H9 (cell line): ENCODE data around the gene TMEM244. TPM values are rescaled to one million over a fixed set of nuclear protein-coding genes. Genes with fewer than 3 reads are reported as not detected.

Experiments used
- DNase-seq: peaks from one replicate; pipeline ENCODE4 v3.0.0-alpha.2; 2017
- H2AFZ ChIP-seq: one replicate; pipeline ENCODE4 v1.6.1; 2013; ENCODE audit warnings: mild to moderate bottlenecking, low read length, control low read depth, moderate library complexity
- H2AK5ac ChIP-seq: 2 replicates; pipeline ENCODE4 v1.6.1; 2013; ENCODE audit warnings: low read length, control low read depth, mixed read lengths; ENCODE audit not compliant: insufficient read length
- H2BK120ac ChIP-seq: one replicate; pipeline ENCODE4 v1.6.1; 2013; ENCODE audit warnings: low read depth, mild to moderate bottlenecking, low read length, control low read depth, inconsistent platforms; ENCODE audit not compliant: poor library complexity, severe bottlenecking
- H2BK12ac ChIP-seq: 2 replicates; pipeline ENCODE4 v1.6.1; 2013; ENCODE audit warnings: low read length, control low read depth, mixed read lengths, low read depth; ENCODE audit not compliant: insufficient read length
- H2BK15ac ChIP-seq: 2 replicates; pipeline ENCODE4 v1.6.1; 2013; ENCODE audit warnings: low read depth, low read length, control low read depth
- H2BK20ac ChIP-seq: one replicate; pipeline ENCODE4 v1.6.1; 2013; ENCODE audit warnings: low read depth, mild to moderate bottlenecking, low read length, control low read depth, inconsistent platforms; ENCODE audit not compliant: poor library complexity, severe bottlenecking
- H2BK5ac ChIP-seq: 2 replicates; pipeline ENCODE4 v1.6.1; 2013; ENCODE audit warnings: low read length, control low read depth, mixed read lengths; ENCODE audit not compliant: insufficient read length
- H3K14ac ChIP-seq: 2 replicates; pipeline ENCODE4 v1.6.1; 2013; ENCODE audit warnings: low read length, control low read depth; ENCODE audit not compliant: insufficient read depth
- H3K18ac ChIP-seq: 2 replicates; pipeline ENCODE4 v1.6.1; 2013; ENCODE audit warnings: low read depth, mild to moderate bottlenecking, mixed read lengths, low read length, control low read depth; ENCODE audit not compliant: insufficient read length
- H3K23ac ChIP-seq: 2 replicates; pipeline ENCODE4 v1.6.1; 2013; ENCODE audit warnings: low read length, control low read depth, mixed read lengths, low read depth; ENCODE audit not compliant: insufficient read length
- H3K23me2 ChIP-seq: 2 replicates; pipeline ENCODE4 v1.6.1; 2013; ENCODE audit warnings: low read depth, mild to moderate bottlenecking, mixed read lengths, low read length, control low read depth; ENCODE audit not compliant: insufficient read length, poor library complexity, severe bottlenecking
- H3K27ac ChIP-seq: 2 replicates; pipeline ENCODE4 v1.5.1; 2013; ENCODE audit warnings: low read length, control low read depth, mixed read lengths, low read depth; ENCODE audit not compliant: insufficient read length
- H3K27me3 ChIP-seq: 2 replicates; pipeline ENCODE4 v1.6.1; 2013; ENCODE audit warnings: low read length, control low read depth, inconsistent platforms; ENCODE audit not compliant: insufficient read depth
- H3K4ac ChIP-seq: 2 replicates; pipeline ENCODE4 v1.6.1; 2013; ENCODE audit warnings: low read depth, mild to moderate bottlenecking, control low read depth, inconsistent platforms, low read length, moderate library complexity
- H3K4me1 ChIP-seq: 2 replicates; pipeline ENCODE4 v1.6.1; 2013; ENCODE audit warnings: low read length, control low read depth, inconsistent platforms; ENCODE audit not compliant: insufficient read depth
- H3K4me2 ChIP-seq: 2 replicates; pipeline ENCODE4 v1.6.1; 2013; ENCODE audit warnings: low read length, control low read depth, mixed read lengths; ENCODE audit not compliant: insufficient read length, insufficient read depth
- H3K56ac ChIP-seq: 2 replicates; pipeline ENCODE4 v1.6.1; 2013; ENCODE audit warnings: low read depth, mild to moderate bottlenecking, mixed read lengths, low read length, control low read depth; ENCODE audit not compliant: insufficient read length
- H3K79me1 ChIP-seq: 2 replicates; pipeline ENCODE4 v1.6.1; 2013; ENCODE audit warnings: low read depth, mild to moderate bottlenecking, moderate library complexity, low read length, control low read depth, inconsistent platforms; ENCODE audit not compliant: insufficient read depth, poor library complexity, severe bottlenecking
- H3K79me2 ChIP-seq: 2 replicates; pipeline ENCODE4 v1.6.1; 2013; ENCODE audit warnings: low read length, control low read depth, inconsistent platforms; ENCODE audit not compliant: insufficient read depth
- H3K9ac ChIP-seq: 2 replicates; pipeline ENCODE4 v1.6.1; 2013; ENCODE audit warnings: low read length, control low read depth, mixed read lengths; ENCODE audit not compliant: insufficient read length; ENCODE audit errors: extremely low read depth
- H3K9me3 ChIP-seq: one replicate; pipeline ENCODE4 v1.6.1; 2013; ENCODE audit warnings: low read depth, low read length, inconsistent platforms; ENCODE audit not compliant: control insufficient read depth
- H3T11ph ChIP-seq: one replicate; pipeline ENCODE4 v1.6.1; 2013; ENCODE audit warnings: mild to moderate bottlenecking, low read length, control low read depth, inconsistent platforms
- H4K20me1 ChIP-seq: one replicate; pipeline ENCODE4 v1.6.1; 2013; ENCODE audit not compliant: control insufficient read depth, insufficient read length, insufficient read depth
- H4K5ac ChIP-seq: 2 replicates; pipeline ENCODE4 v1.6.1; 2013; ENCODE audit warnings: low read depth, mild to moderate bottlenecking, mixed read lengths, low read length, control low read depth; ENCODE audit not compliant: insufficient read length
- H4K8ac ChIP-seq: replicated peaks from 2 replicates; pipeline ENCODE4 v1.6.1; 2013; ENCODE audit warnings: low read length, control low read depth, mixed read lengths, low read depth; ENCODE audit not compliant: insufficient read length
- H4K91ac ChIP-seq: 2 replicates; pipeline ENCODE4 v1.6.1; 2013; ENCODE audit warnings: low read depth, mild to moderate bottlenecking, moderate library complexity, mixed read lengths, low read length, control low read depth; ENCODE audit not compliant: insufficient read length
- H3K27ac Mint-ChIP-seq, 3 experiments: 2 replicates in 2 of 3; 3 replicates in 1 of 3; pipeline ENCODE4 v1.8.0; 2020 to 2021; ENCODE audit warnings: mixed read lengths in 3 of 3, mild to moderate bottlenecking in 1 of 3, moderate library complexity in 1 of 3
- H3K27me3 Mint-ChIP-seq: 2 replicates; pipeline ENCODE4 v1.8.0; 2021; ENCODE audit warnings: low read depth, mild to moderate bottlenecking, moderate library complexity, mixed read lengths
- H3K36me3 Mint-ChIP-seq, 3 experiments: 2 replicates in 2 of 3; 3 replicates in 1 of 3; pipeline ENCODE4 v1.8.0; 2020 to 2021; ENCODE audit warnings: low read depth in 3 of 3, mixed read lengths in 3 of 3; ENCODE audit not compliant: insufficient read depth in 1 of 3
- H3K4me1 Mint-ChIP-seq, 2 experiments: 2 replicates each; pipeline ENCODE4 v1.8.0; 2020; ENCODE audit warnings: mixed read lengths in 2 of 2
- H3K4me3 Mint-ChIP-seq, 2 experiments: 2 replicates in 1 of 2; 3 replicates in 1 of 2; pipeline ENCODE4 v1.8.0; 2020 to 2021; ENCODE audit warnings: mild to moderate bottlenecking in 2 of 2, mixed read lengths in 2 of 2, moderate library complexity in 1 of 2
- H3K9me3 Mint-ChIP-seq, 2 experiments: 2 replicates in 1 of 2; 3 replicates in 1 of 2; pipeline ENCODE4 v1.8.0; 2020; ENCODE audit warnings: mild to moderate bottlenecking in 2 of 2, mixed read lengths in 2 of 2, moderate library complexity in 1 of 2
- WGBS: extraction: QIAGEN DNeasy Blood & Tissue Kit; methylation state at CpG from one replicate; pipeline ENCODE4 v1.1.7; 2013; ENCODE audit warnings: missing lambda C conversion rate, low lambda C conversion rate, mixed read lengths; ENCODE audit not compliant: insufficient read length; ENCODE audit errors: extremely low coverage; 5-methylcytosine and 5-hydroxymethylcytosine counted together
- total RNA-seq: library from RNA; stranded (reverse); gene quantifications from 2 replicates; pipeline ENCODE4 v1.2.1, GENCODE V29; 2021
- TF ChIP-seq, protein P1 (sequence below): fragments of 200-600 bp; sonication (generic); conservative IDR thresholded peaks from 3 replicates; pipeline ENCODE4 v1.8.0; 2021; ENCODE audit warnings: antibody characterized with exemption, mild to moderate bottlenecking

Gene TMEM244
- total RNA-seq, 1 experiment from 2014 or later = not detected

DNA sequence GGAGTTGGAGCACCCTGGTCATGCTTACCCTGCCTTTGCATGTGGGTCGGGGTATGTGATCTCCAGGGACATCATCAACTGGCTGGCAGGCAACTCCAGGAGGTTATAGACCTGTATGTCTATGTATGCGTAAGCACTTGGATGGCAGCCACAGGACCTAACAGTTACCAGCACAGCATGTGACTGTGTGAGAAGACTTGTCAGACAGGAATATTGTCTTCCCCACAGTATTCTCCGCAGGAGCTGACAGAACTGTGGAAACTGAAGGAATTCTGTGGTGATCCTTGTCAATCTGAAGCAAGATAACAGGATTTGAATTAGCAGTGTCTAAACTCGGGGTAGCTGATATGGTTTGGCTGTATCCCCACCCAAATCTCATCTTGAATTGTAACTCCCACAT, 59.2 kb downstream of the TMEM244 start:
- Histone ChIP-seq H3K79me1 (no peaks in the 10 kb centered on the region), H4K20me1 (no peaks in the 10 kb centered on the region), H2BK20ac (no peak overlapping the region), H3K9ac (no peak overlapping the region), H2BK15ac (no peak overlapping the region), H3K27ac (no peak overlapping the region), H2BK120ac (no peak overlapping the region), H3K23me2 (no peaks in the 10 kb centered on the region), H3K4ac (no peak overlapping the region), H2AK5ac (no peak overlapping the region), H3K23ac (no peak overlapping the region), H3K4me1 (no peaks in the 10 kb centered on the region), H3K14ac (no peak overlapping the region), H3K9me3 (no peaks in the 10 kb centered on the region), H2BK5ac (no peak overlapping the region), H4K5ac (no peak overlapping the region), H3K4me2 (no peak overlapping the region), H2BK12ac (no peak overlapping the region), H4K91ac (no peak overlapping the region), H3K79me2 (no peaks in the 10 kb centered on the region), H3T11ph (no peak overlapping the region), H2AFZ (no peak overlapping the region), H3K56ac (no peak overlapping the region), H4K8ac (no peak overlapping the region), H3K18ac (no peak overlapping the region), H3K27me3 (no peaks in the 10 kb centered on the region)
- TF ChIP-seq, protein P1, sequence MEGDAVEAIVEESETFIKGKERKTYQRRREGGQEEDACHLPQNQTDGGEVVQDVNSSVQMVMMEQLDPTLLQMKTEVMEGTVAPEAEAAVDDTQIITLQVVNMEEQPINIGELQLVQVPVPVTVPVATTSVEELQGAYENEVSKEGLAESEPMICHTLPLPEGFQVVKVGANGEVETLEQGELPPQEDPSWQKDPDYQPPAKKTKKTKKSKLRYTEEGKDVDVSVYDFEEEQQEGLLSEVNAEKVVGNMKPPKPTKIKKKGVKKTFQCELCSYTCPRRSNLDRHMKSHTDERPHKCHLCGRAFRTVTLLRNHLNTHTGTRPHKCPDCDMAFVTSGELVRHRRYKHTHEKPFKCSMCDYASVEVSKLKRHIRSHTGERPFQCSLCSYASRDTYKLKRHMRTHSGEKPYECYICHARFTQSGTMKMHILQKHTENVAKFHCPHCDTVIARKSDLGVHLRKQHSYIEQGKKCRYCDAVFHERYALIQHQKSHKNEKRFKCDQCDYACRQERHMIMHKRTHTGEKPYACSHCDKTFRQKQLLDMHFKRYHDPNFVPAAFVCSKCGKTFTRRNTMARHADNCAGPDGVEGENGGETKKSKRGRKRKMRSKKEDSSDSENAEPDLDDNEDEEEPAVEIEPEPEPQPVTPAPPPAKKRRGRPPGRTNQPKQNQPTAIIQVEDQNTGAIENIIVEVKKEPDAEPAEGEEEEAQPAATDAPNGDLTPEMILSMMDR = no peak
- no peak overlapping the region for H3K4me3 Mint-ChIP-seq
- H3K27me3 Mint-ChIP-seq = no peaks in the 10 kb centered on the region
- no peaks in the 10 kb centered on the region for H3K4me1 Mint-ChIP-seq
- no peak overlapping the region for H3K27ac Mint-ChIP-seq
- H3K9me3 Mint-ChIP-seq = peaks cover 13 to 15% of the 10 kb centered on the region in 2 experiments; a peak in 4 of 5 replicates
- no peak for DNase-seq
- peaks cover 0 to 15% (median 3%) of the 10 kb centered on the region in 3 experiments; a peak in 6 of 7 replicates for H3K36me3 Mint-ChIP-seq
- no CpG with 5 or more reads among the region's 4 CpGs for WGBS
